Measurements from ENCODE around the gene GID8. TPM values are rescaled to one million over a fixed set of nuclear protein-coding genes. Genes with fewer than 3 reads are reported as not detected.

The GID8 gene
- polyA plus RNA-seq, 1 of the 3 experiments (the other 2 are of a cell fraction) = 18.1 TPM

- Histone ChIP-seq H4K20me1 (ENCODE audit: insufficient read depth) (0 out of 2 replicates have a peak, but pooled peaks cover 3% of the 10 kb centered on the region), H3K36me3 (replicated peaks in 1 of 2; ENCODE audit: control insufficient read depth in 1 of 2, insufficient read depth in 2 of 2, low read length in 1 of 2) (no peaks in the 10 kb centered on the region), H3K4me3 (ENCODE audit: low read depth in 2 of 2, low read length in 1 of 2) (no peak overlapping the region), H3K9me2 (no peaks in the 10 kb centered on the region), H3K27ac (ENCODE audit: low read depth in 2 of 2, low read length in 1 of 2) (no peak overlapping the region), H3K9me3 (no peaks in the 10 kb centered on the region), H3K27me3 (ENCODE audit: insufficient read depth) (peaks cover 14% of the 10 kb centered on the region; the same call in 1 of the 2 replicates), H2AFZ (ENCODE audit: low read depth) (no peak overlapping the region), H3K9ac (no peak overlapping the region), H3K4me1 (ENCODE audit: control insufficient read depth in 1 of 2, insufficient read depth in 2 of 2, low read depth in 1 of 2, low read length in 1 of 2) (peaks cover 0 to 2% of the 10 kb centered on the region in 2 experiments; a peak in 1 of 4 replicates), H3F3A (replicated peaks; ENCODE audit: insufficient read depth) (no peaks in the 10 kb centered on the region), H3K4me2 (no peak overlapping the region), H3K79me2 (ENCODE audit: insufficient read depth) (no peaks in the 10 kb centered on the region)
- ChIA-PET CTCF (interaction anchor here (0.7 kb wide), 2 partner anchors 12 to 145 kb away, joined by 3 to 4 read pairs; no protein-coding TSS in a partner anchor), POLR2A (no interaction called here)
- TF ChIP-seq EP300 (IDR thresholded peaks at IDR 0.05; ENCODE audit: borderline replicate concordance in 1 of 2, low read depth in 1 of 2, low read length in 1 of 2) (no peak), POLR2AphosphoS5 (IDR thresholded peaks at IDR 0.05; ENCODE audit: low read depth, low read length) (no peak), IRF3 (IDR thresholded peaks at IDR 0.05; ENCODE audit: low read depth, low read length) (no peak), RXRA (IDR thresholded peaks at IDR 0.05; ENCODE audit: borderline replicate concordance, low read depth) (no peak), NRF1 (IDR thresholded peaks at IDR 0.05; ENCODE audit: low read depth, low read length) (no peak), TEAD4 (IDR thresholded peaks at IDR 0.05; ENCODE audit: borderline replicate concordance, insufficient read depth) (no peak), RFX5 (IDR thresholded peaks at IDR 0.05; ENCODE audit: low read length) (no peak), NFIC (IDR thresholded peaks at IDR 0.05; ENCODE audit: borderline replicate concordance) (no peak), MXI1 (IDR thresholded peaks at IDR 0.05; ENCODE audit: low read depth, low read length) (no peak)
- 55% methylated on average over 18 of the region's 27 CpGs for WGBS (ENCODE audit: low lambda C conversion rate)
- no peak for DNase-seq
These were observed 29.8 kb downstream of the GID8 start for GRCh38 chr20:62967628-62968351.

GRCh38 chr20:62968378-62969178 is 30.6 kb downstream of the GID8 start:
- no peak for DNase-seq
- H3K27ac ChIP-seq (ENCODE audit: low read depth in 2 of 2, low read length in 1 of 2) = no peak overlapping the region
- no peaks in the 10 kb centered on the region for H3K36me3 ChIP-seq (replicated peaks in 1 of 2; ENCODE audit: control insufficient read depth in 1 of 2, insufficient read depth in 2 of 2, low read length in 1 of 2)
- H3K9me2 ChIP-seq = no peaks in the 10 kb centered on the region
- ChIA-PET CTCF (interaction anchor here (0.7 kb wide), 1 partner anchor 11 kb away, joined by 3 read pairs; no protein-coding TSS in a partner anchor), POLR2A (no interaction called here)
- no peaks in the 10 kb centered on the region for H3K79me2 ChIP-seq (ENCODE audit: insufficient read depth)
- peaks cover 22% of the 10 kb centered on the region; the same call in 1 of the 2 replicates for H3K27me3 ChIP-seq (ENCODE audit: insufficient read depth)
- 41% methylated on average over 17 of the region's 21 CpGs for WGBS (ENCODE audit: low lambda C conversion rate)
- H3K9me3 ChIP-seq = no peaks in the 10 kb centered on the region
- no peak overlapping the region for H2AFZ ChIP-seq (ENCODE audit: low read depth)
- no peak overlapping the region for H3K4me3 ChIP-seq (ENCODE audit: low read depth in 2 of 2, low read length in 1 of 2)
- H3F3A ChIP-seq (replicated peaks; ENCODE audit: insufficient read depth) = no peaks in the 10 kb centered on the region
- H3K9ac ChIP-seq = no peak overlapping the region
- peaks cover 0 to 3% of the 10 kb centered on the region in 2 experiments; a peak in 1 of 4 replicates for H3K4me1 ChIP-seq (ENCODE audit: control insufficient read depth in 1 of 2, insufficient read depth in 2 of 2, low read depth in 1 of 2, low read length in 1 of 2)
- no peak overlapping the region for H3K4me2 ChIP-seq
- 0 out of 2 replicates have a peak, but pooled peaks cover 3% of the 10 kb centered on the region for H4K20me1 ChIP-seq (ENCODE audit: insufficient read depth)
- TF ChIP-seq REST (IDR thresholded peaks at IDR 0.05; ENCODE audit: low read depth, low read length) (no peak), MEF2A (IDR thresholded peaks at IDR 0.05; ENCODE audit: borderline replicate concordance, low read depth) (no peak), GABPA (IDR thresholded peaks at IDR 0.05; ENCODE audit: low read depth) (no peak), NRF1 (IDR thresholded peaks at IDR 0.05; ENCODE audit: low read depth, low read length) (no peak), IRF3 (IDR thresholded peaks at IDR 0.05; ENCODE audit: low read depth, low read length) (no peak), FOSL2 (IDR thresholded peaks at IDR 0.05; ENCODE audit: borderline replicate concordance, low read depth) (no peak), EZH2phosphoT487 (IDR thresholded peaks at IDR 0.05; ENCODE audit: borderline replicate concordance, low read depth) (no peak), SMC3 (IDR thresholded peaks at IDR 0.05; ENCODE audit: low read depth, low read length) (no peak), MXI1 (IDR thresholded peaks at IDR 0.05; ENCODE audit: low read depth, low read length) (no peak)

Measured in SK-N-SH (cell line).